Measurements from ENCODE around the gene HEYL.

The HEYL gene

DNA sequence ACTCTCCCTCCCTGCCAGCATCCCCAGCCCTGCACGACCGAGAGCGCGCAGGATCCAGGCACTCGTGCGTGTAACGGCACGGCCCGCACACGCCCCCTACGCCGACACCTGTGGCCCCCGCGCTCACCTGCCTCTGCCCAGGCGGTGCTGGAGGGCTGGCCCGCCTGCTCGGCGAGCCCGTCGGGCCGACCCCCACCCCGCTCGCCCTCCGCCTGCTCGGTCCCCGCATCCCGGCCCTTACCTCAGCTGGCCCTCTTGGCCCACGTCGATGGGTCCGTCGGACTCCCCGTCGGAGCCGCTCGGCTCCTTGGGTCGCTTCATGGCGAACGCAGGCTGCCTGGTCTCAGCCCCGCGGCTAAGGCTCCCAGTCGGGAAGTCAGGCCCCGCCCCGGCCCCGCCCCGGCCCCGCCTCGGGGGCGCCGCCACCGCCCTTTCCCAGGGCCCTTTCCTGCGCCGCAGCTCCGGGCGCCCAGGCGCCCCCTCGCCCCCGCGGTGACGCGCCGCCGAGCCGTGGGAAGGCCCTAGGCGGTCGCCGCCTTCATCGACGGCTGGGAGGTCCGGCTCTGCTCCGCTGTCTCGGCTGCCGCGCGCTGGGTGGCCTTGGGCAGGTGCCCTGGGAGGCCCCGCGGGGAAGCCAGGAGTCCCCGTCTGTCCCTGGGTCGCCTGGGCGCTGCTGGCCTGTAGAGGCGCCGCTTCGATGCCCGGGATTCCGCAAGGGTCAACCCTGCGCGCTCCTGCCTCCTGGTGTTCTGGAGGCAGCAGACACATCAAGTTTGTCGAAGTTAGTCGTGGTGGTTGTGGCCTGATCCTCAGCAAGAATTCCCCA is at the start of gene HEYL:
TSS of gene HEYL (minus strand) at position 339 of the 826 bp plus-strand sequence. CDS start at position 321, 18 bp downstream.
- DNase-seq (ENCODE audit: low read depth) = no peak

DNA sequence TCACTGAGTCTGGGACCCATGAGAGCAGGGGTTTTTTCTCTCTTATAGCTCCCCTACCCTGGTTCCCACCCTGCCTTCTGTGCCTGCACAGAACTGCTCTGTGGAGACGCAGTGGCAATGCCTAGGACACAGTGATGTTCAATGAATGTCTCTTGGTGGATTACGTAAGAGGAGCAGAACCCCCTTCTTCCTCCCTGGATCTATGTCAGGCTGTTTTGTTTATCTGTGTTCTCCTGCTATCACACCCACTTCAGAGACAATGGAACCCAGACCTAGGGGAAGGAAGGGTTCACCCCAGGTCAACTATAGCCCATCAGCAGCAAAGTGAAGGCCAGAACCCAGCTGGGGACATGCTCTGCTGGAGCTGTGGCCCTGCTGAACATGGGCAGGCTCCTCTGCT is 49.8 kb upstream of the HEYL start:
- no peak for DNase-seq (ENCODE audit: low read depth)

DNA sequence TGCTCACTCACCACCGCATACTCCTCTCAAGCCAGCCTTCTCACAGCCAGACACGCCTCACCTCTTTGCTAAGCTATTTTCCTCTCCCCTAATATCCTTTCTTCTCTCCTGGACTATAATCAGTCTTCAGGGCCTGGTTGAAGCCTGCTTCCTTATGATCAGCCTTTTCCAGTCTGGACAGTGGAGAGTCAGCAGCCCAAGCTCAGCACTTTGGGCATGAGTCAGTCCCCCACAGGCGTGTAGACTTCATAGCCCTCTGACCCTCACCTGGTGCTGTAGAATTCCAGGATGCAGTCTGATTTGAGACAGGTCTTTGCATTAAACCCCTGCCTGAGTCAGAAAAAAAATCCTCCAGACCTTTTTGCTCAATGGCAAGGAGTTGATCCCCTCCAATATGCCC is 49.3 kb upstream of the HEYL start:
- DNase-seq (ENCODE audit: low read depth) = no peak

DNA sequence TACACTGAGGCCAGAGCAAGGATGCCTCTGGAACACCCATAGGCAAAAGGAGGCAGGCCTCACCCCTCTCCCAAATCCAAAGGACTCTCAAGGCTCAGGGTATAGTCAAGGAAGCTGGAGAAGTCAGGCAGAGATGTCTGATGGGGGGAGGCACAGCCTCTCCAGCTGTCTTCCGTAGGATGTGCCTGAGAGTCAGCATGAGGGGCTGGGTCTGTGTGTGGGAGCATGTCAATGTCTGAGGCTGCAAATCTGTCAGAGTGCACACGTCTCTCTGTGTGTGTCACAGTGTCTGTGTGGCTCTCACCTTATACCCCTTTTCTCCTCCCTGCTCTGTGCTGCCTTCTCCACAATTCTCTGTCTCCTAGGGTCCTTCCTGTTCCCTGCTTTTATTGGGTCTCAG is 47.8 kb upstream of the HEYL start:
- DNase-seq (ENCODE audit: low read depth) = no peak

- DNase-seq (ENCODE audit: low read depth) = no peak
Measured at GRCh38 chr1:39685071-39685470, 45.6 kb upstream of the HEYL start.

DNA sequence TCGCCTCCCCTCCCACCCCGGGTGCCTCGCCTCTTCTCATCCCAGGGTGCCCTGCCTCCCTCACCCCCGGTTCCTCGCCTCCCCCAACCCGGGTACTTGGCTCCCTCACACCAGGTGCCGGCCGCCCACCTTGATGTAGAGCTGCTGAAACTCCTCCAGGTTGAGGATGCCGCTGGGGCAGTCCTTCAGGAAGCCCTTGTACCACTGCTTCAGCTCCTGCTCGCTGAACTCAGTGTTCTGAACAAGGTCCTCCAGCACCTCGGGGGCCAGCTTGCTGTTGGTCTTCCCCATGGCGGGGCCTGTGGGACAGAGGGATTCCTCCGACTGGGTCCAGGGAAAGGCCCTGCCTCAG is 44.8 kb upstream of the HEYL start:
- no peak for DNase-seq (ENCODE audit: low read depth)

- DNase-seq (ENCODE audit: low read depth) = no peak
Measured at GRCh38 chr1:39683591-39684312, 44.3 kb upstream of the HEYL start.

- DNase-seq (ENCODE audit: low read depth) = no peak
Measured at GRCh38 chr1:39681999-39682398, 42.6 kb upstream of the HEYL start.

- no peak for DNase-seq (ENCODE audit: low read depth)
Measured at GRCh38 chr1:39681294-39681693, 41.9 kb upstream of the HEYL start.

DNA sequence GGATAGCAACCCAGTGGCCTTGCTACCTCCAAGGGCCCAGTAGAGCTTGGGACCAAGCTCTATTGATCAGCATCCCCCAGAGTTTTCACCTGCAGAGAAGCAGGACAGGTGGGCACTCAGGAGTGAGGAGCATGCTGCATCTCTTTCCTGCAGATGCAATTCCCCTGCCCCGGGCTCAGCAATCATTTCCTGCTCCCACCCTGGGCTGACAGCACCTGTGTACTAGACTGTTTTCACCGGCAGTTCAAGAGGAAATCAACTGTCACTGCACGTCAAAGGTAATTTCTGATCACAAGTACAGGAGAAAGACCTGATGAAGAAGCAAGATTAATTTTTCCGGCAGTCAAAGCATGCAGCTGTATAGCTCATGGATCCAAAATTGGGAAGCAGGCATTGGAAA is 41.3 kb upstream of the HEYL start:
- DNase-seq (ENCODE audit: low read depth) = no peak

DNA sequence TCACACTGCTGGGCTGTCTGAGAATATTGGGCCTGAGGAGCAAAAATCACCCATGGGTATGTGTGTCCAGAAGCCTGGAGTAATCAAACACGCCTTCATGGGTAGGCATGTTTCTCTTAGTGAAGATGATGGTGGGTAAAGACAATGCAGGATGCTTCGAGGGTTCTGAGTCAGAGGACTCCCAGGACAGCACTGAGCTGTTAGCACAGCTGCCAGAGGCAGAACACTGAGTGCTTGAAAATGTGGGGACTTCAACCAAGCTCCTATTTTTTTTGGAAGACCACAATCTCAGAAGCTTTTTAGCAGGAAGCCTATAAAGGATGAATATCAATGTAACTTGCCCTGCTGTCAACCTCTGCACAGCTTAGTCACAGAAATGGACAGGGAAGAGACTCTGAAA is 40.4 kb upstream of the HEYL start:
- no peak for DNase-seq (ENCODE audit: low read depth)

- no peak for DNase-seq (ENCODE audit: low read depth)
Measured at GRCh38 chr1:39678889-39679288, 39.4 kb upstream of the HEYL start.

DNA sequence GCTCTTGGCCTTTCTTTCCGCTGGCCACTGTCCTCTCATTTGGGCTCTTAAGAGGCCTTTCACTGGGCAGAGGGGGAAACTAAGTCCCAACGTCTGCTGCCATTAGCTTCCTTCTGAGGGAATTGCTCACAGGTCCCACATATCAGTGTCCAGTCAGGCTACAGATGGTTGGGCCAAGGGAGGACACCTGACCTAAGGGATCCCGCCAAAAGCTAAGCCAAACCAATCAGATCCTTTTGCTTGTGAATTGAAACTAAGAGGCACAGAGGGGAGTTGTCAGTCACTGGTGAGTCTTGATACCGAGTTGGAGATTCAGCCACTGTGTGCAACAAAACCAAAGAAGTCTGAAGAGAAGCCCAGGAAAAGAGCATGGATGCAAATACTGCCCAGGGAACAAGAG is 38.2 kb upstream of the HEYL start:
- DNase-seq (ENCODE audit: low read depth) = no peak

GRCh38 chr1:39676948-39677548 is 37.6 kb upstream of the HEYL start:
- no peak for DNase-seq (ENCODE audit: low read depth)

DNA sequence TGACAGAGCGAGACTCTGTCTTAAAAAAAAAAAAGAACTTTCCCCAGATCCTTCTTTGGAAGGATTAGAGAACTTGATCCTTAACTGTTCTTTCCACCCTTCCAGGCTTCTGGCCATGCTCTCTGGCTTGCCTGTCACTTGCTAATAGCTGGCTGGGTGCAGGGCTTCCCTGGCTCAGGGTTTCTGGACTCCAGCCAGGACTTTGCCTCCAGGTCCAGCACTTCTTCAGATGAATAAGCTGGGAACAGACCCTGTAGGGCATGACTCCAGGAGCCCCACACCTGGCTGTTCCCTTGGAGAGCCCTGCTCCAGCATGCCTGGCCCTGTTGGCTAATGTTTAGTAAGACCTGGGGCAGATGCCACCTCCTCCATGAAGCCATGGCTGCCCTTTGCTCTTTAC is 35.8 kb upstream of the HEYL start:
- DNase-seq (ENCODE audit: low read depth) = no peak

DNA sequence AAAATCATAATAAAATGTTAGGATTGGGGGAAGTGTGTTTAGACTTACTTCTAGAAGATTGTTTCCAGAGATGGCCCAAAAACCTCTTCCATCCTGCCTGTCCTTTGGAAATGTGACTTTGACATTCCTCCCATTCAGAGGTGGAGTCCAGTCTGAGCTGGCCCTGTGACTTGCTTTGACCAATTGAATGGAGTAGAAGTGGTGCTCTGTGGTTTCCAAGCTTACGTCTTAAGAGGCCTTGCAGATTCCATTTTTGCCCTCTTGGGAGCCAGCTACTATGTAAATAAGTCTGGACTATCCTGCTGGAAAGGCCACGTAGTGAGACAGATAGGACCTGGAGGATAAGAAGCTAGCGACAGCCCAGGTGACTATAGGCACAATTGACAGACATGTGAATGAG is 33.8 kb upstream of the HEYL start:
- DNase-seq (ENCODE audit: low read depth) = no peak

DNA sequence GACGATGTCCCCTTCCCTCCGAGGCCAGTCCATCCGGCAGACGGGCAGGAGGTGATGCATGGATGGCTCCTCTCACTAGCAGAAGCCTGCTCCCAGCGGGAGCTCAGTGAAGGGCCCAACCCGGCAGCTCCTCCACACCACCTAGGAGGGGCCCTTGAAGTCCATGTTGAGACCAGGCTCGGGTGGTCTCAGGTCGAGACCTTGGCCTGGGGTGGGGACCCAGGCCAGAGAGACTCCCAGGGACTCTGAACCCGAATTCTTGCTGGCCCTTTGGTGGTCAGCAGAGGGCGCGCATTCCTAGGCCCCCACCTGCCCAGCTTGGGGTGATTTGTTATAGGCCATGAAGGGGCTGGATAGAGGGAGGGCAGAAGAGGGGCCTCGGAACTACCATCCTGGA is 33.1 kb upstream of the HEYL start:
- no peak for DNase-seq (ENCODE audit: low read depth)

DNA sequence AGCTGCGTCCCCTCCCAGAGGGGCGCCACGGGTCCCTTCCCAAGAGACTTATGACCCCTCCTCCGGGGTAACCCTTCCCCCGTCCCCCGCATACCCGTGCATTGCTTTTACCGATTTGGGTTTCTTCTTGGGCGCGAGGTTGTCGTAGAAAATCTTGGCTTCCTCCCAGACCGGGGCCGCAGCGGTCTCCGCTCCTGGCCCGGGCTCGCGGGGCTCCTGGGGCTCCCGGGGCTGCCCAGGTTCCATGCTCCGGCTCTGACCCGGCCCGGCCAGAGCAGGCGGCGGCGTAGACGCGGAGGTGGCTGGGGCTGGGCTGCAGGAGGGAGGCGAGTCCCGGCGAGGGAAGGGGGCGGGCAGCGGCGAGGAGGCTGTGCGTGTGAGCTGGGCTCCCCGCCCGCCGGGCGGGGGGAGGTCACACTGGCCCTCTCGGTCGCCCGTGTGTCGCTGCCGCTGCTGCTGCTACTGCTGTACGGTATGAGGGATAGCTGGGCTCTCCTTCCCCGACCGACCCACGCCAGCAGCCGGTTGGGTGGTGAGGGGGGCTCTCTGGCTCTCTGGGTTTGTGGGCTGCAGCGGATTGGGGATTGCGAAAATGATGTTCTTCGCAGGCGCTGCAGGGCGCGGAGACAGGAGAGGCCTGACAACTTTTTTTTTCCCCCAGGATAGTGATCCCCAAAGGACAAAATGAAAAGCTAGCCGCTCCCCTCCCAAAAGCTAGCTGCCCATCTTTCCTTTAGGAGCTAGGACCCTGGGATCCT is 32.5 kb upstream of the HEYL start, which contains the start of gene NT5C1A:
TSS of gene NT5C1A (minus strand) at position 315 of the 758 bp plus-strand sequence. CDS start at position 246, 69 bp downstream.
- no peak for DNase-seq (ENCODE audit: low read depth)

- DNase-seq (ENCODE audit: low read depth) = no peak
Measured at GRCh38 chr1:39671433-39671792, 32.0 kb upstream of the HEYL start.

- DNase-seq (ENCODE audit: low read depth) = no peak
Measured at GRCh38 chr1:39670689-39671088, 31.2 kb upstream of the HEYL start.

DNA sequence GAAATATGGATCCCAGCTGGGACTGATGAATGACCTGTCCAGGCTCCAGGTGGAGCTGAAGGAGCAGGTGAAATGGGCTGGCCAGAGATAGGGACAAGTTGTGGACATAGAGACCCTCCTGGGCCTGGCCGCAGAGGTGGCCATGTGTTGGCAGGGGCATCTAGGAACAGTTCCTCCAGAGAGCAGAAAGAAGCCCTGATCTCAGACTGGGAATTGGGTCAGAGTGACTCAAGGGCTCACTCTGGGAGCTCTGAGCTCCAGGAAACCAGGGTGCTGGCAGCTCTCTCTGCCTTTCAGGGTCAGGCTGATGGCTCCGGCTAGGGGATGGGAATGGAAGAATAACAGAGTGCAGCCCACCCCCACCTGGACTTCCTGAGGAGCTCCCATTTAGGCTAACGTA is 29.5 kb upstream of the HEYL start:
- no peak for DNase-seq (ENCODE audit: low read depth)

GRCh38 chr1:39668111-39668510 is 28.7 kb upstream of the HEYL start:
- no peak for DNase-seq (ENCODE audit: low read depth)

DNA sequence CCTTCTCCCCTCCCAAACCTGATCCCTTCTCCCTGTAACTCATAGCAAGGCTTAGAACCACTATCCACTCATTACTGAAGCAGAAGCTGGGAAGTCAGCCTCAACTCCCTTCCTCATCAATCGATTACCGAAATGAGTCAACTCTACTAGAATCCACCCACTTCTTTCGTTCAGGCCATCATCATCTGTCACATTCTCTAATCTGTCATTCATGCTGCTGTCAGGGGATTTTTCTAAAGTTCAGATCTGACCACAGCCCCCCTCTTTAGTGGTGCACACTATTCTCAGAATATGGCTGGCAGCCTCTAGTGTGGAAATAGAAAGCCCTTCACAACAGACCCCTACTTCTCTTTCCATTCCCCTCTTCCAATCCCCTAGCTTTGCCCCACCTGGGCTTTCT is 27.3 kb upstream of the HEYL start:
- no peak for DNase-seq (ENCODE audit: low read depth)
